Activated naive CD4-positive, alpha-beta T cell treated with anti-CD3 and anti-CD28 coated beads for 36 hours (primary cell): ENCODE data around the gene GNA15. TPM values are rescaled to one million over a fixed set of nuclear protein-coding genes. Genes with fewer than 3 reads are reported as not detected.
"Not testable (repeated sequence)": the region's sequence is repeated elsewhere in the genome, so short reads cannot be mapped to it uniquely, and the experiment has no call there.

Experiments used
- CTCF ChIA-PET: fragments of 350-600 bp; sonication (Branson Sonifier 250); formaldehyde crosslinking; loops from one replicate; lab custom pipeline; 2021; ENCODE audit warnings: antibody characterized with exemption; lab: Charles Lee
- DNase-seq: peaks from one replicate; pipeline ENCODE4 v3.0.0-alpha.2; 2020
- H3K27ac Mint-ChIP-seq: one replicate; pipeline ENCODE4 v1.8.0; 2021; ENCODE audit warnings: mild to moderate bottlenecking, mixed read lengths
- H3K27me3 Mint-ChIP-seq: one replicate; pipeline ENCODE4 v1.8.0; 2021; ENCODE audit warnings: low read depth, mixed read lengths
- H3K36me3 Mint-ChIP-seq: one replicate; pipeline ENCODE4 v1.8.0; 2021; ENCODE audit warnings: low read depth, mixed read lengths
- H3K4me1 Mint-ChIP-seq: one replicate; pipeline ENCODE4 v1.8.0; 2021; ENCODE audit warnings: low read depth, mixed read lengths
- H3K4me3 Mint-ChIP-seq: one replicate; pipeline ENCODE4 v1.8.0; 2021; ENCODE audit warnings: mild to moderate bottlenecking, moderate library complexity, mixed read lengths
- H3K9me3 Mint-ChIP-seq: one replicate; pipeline ENCODE4 v1.8.0; 2021; ENCODE audit warnings: mixed read lengths
- intact Hi-C: fragments of 100-400 bp; cut with micrococcal nuclease; formaldehyde crosslinking; loops from one replicate; pipeline ENCODE4 v1.15.1; 2023
- total RNA-seq, 2 experiments: library from RNA; stranded (reverse); gene quantifications; one replicate each; pipeline ENCODE4 v1.2.3, GENCODE V29; 2021

Gene GNA15
- total RNA-seq, 2 experiments from 2014 or later = 26.6 to 28.4 TPM

DNA sequence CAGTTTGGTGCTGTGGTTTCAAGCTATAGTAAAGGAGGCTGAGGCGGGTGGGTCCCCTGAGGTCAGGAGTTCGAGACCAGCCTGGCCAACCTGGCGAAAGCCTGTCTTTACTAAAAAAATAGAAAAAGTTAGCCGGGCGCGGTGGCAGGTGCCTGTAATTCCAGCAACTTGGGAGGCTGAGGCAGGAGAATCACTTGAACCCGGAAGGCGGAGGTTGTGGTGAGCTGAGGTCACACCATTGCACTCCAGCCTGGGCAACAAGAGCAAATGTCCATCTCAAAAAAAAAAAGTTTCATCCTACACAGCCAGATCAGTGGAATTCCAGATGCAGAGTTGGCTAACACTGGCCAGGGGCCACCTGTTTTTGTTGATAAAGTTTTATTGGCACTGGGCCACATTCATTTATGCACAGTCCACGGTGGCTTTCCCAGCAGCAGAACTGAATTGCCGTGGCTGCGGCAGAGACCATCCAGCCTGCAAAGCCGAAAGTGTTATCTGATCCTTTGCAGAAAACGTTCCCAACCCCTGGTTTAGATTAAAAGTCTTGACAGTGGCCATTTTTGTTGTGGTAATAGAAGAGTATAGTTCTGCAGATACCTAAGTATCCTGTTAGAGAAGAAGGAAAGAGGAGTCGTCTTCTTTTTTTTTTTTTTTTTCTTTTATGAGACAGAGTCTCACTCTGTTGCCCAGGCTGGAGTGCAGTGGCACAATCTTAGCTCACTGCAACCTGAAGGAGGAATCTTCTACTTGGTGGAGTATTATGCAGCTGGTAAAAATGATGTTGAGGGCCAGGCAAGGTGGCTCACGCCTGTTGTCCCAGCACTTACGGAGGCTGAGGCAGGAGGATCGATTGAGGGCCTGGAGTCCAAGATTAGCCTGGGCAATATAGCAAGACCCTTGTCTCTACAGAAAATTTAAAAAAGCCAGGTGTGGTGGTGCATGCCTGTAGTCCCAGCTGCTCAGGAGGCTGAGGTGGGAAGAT lies 58.6 kb downstream of the GNA15 start:
- Mint-ChIP-seq H3K4me1 (peaks cover 5% of the 10 kb centered on the region), H3K27ac (no peak overlapping the region), H3K4me3 (no peak overlapping the region), H3K27me3 (no peaks in the 10 kb centered on the region), H3K36me3 (peaks cover 16% of the 10 kb centered on the region), H3K9me3 (no peaks in the 10 kb centered on the region)
- CTCF ChIA-PET = no interaction called here
- intact Hi-C loops = no loop called here
- no peak for DNase-seq

DNA sequence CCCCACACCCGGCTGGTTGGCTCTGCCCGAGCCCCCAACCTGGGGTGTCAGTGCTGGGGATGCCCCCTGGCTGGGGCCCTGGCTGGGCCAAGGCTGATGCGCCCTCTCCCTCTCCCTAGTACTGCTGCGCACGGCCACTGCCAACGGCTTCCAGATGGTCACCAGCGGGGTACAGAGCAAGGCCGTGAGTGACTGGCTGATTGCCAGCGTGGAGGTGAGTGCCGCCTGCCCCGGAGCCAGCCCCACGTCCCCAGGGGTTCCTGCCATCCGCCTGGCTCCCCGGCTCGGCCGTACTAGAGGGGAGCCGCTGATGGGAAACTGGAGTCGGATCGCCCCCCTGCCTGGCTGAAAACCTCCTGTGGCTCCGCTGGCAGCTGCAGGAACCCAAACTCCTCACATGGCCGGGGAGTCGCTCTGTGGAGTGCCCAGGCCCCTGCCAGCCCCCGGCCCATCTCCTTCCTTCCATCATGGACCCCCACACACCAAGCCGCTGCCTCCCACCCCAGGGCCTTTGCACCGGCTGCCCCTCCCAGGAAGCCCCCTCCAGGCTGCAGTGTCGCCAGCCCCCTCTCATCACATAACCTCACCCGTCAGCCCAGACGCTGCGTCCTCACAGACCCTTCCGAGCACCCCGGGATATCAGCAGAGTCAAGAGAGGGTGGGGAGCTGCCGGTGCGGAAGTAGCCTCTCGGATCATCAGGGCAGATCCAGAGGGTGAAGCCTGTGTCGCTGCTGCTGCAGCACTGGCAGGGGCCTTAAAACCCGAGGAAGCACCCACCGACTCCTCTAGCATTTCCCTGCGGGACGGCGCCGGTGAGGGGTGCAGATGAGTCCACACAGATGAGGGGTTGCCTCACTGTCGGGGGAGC lies 60.5 kb downstream of the GNA15 start:
- H3K4me3 Mint-ChIP-seq = no peak overlapping the region
- no peaks in the 10 kb centered on the region for H3K9me3 Mint-ChIP-seq
- DNase-seq = no peak
- no peaks in the 10 kb centered on the region for H3K4me1 Mint-ChIP-seq
- CTCF ChIA-PET = no interaction called here
- intact Hi-C loops = no loop called here
- H3K27me3 Mint-ChIP-seq = no peaks in the 10 kb centered on the region
- no peak overlapping the region for H3K27ac Mint-ChIP-seq
- peaks cover 11% of the 10 kb centered on the region for H3K36me3 Mint-ChIP-seq

DNA sequence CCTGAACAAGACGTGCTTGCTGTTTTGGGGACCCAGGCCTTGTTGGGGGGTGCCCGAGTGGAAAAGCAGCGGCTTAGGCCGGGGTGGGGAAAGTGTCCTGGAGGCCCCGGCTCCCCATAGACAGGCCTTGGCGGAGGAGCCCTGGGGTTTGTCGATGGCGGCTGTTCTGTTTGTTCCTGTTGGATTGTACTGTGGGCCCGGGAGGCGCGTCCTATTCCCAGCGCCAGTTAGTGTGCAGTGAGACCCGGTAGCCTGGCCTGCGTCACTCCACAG lies 61.0 kb downstream of the GNA15 start:
- Mint-ChIP-seq H3K27ac (no peak overlapping the region), H3K27me3 (no peaks in the 10 kb centered on the region), H3K36me3 (peaks cover 11% of the 10 kb centered on the region), H3K9me3 (no peaks in the 10 kb centered on the region), H3K4me3 (no peak overlapping the region), H3K4me1 (no peaks in the 10 kb centered on the region)
- intact Hi-C loops = no loop called here
- DNase-seq = no peak
- CTCF ChIA-PET = no interaction called here

DNA sequence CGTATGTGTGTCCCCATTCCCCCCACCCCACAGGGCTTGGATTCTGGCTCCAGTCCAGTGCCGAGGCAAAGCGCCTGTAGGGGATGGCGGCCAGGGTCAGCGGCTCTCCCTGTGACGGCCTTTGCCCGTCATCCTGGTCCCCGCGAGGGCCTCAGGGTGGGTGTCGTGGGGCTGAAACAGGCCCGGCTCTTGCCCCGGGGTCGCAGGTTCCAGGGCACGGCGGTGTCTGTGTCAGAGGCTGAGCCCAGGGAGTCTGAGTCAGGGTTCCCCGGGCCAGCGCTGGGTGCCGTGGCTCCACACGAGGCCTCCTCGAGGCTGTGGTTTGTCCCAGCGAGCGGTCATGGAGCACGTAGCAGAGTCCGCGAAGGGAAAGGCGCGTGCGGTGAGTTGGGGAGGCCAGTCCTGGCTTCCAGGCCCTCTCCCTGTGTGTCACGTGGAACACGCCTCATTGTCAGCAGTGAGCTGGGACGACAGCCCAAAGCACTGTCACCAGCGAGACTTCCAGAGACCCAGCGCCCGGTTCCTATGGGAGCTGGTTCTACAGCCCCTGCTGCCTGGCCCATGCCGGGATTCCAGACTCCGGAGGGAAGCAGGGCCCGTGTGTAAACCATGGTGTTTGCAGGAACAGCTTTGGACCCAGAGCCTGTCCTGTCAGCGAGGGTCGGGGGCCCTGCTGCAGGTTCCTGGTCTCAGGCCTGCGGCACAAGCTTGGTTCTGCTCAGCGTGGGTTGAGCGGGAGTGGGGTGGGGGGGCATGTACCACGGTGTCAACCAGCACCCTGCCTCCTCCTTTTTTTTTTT lies 63.3 kb downstream of the GNA15 start:
- Mint-ChIP-seq H3K4me1 (no peaks in the 10 kb centered on the region), H3K27me3 (no peaks in the 10 kb centered on the region), H3K27ac (no peak overlapping the region), H3K36me3 (peaks cover 11% of the 10 kb centered on the region), H3K4me3 (no peak overlapping the region), H3K9me3 (no peaks in the 10 kb centered on the region)
- no peak for DNase-seq
- CTCF ChIA-PET = no interaction called here
- intact Hi-C loops = no loop called here

DNA sequence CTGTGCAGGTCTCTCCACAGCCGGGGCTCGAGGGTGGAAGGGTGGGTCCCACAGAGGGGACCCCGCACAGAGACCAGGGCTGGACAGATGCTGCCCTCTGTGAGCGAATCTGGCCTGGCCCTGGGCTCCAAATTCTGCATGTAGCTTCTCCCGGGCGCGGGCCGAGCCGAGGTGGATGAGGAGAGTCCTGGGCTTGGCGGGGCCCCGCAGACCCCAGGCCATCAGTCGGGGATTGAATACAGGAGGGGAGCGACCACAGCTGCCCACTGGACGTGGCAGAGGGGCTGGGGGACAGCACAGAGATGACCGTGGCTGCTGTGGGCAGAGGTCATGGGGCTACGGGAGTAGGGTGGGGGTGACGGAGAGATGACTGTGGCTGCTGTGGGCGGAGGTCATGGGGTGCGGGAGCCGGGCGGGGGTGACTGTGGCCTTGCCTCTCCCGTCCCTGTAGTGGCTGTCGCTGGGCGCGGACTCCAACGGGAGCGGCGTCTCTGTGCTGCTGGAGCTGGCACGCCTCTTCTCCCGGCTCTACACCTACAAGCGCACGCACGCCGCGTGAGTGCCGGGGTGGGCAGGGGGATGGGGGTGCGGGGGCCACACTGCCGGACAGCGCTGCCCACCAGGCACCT lies 65.4 kb downstream of the GNA15 start:
- Mint-ChIP-seq H3K27me3 (no peaks in the 10 kb centered on the region), H3K36me3 (peaks cover 3% of the 10 kb centered on the region), H3K27ac (no peak overlapping the region), H3K4me1 (no peaks in the 10 kb centered on the region), H3K4me3 (no peak overlapping the region), H3K9me3 (no peaks in the 10 kb centered on the region)
- no peak for DNase-seq
- intact Hi-C loops = no loop called here
- CTCF ChIA-PET = no interaction called here

DNA sequence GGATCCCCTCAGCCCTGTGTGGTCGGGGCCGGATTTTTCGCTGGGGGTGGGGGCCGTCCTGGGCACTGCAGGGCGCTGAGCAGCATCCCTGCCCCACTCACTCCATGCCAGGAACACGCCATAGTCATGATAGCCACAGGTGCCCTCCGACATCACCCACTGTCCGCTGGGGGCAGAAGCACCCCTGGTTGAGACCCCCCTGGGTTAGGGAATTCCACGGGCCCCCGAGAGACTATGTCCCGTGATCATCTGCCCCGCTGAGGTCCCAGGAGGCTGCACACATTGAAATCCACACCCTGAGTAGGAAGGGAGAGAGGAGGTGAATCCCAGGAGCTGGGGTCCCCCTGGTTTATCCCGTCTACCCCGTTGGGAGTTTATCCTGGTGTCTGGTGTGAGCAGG lies 66.1 kb downstream of the GNA15 start:
- peaks cover 3% of the 10 kb centered on the region for H3K36me3 Mint-ChIP-seq
- H3K27ac Mint-ChIP-seq = no peak overlapping the region
- no peaks in the 10 kb centered on the region for H3K4me1 Mint-ChIP-seq
- intact Hi-C loops = no loop called here
- no peak for DNase-seq
- CTCF ChIA-PET = no interaction called here
- no peaks in the 10 kb centered on the region for H3K9me3 Mint-ChIP-seq
- no peaks in the 10 kb centered on the region for H3K27me3 Mint-ChIP-seq
- no peak overlapping the region for H3K4me3 Mint-ChIP-seq

DNA sequence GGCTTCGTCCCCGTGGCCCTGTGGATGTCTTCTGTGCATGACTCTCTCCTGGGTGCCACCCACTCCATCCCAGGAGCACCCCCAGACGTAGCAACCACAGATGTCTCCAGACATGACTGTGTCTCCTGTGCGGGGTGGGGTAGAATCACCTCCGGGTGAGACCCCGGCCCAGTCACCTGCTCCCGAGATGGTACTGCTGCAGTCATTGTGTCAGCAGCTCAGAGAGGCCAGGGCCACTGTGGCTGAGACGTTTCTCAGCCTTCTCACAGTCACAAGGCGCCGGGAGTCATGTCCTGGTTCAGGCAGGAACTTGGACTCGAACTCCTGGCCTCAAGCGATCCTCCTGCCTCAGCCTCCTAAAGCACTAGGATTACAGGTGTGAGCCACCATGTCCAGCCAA lies 66.5 kb downstream of the GNA15 start:
- Mint-ChIP-seq H3K4me1 (no peaks in the 10 kb centered on the region), H3K27me3 (no peaks in the 10 kb centered on the region), H3K27ac (no peak overlapping the region), H3K9me3 (no peaks in the 10 kb centered on the region), H3K36me3 (peaks cover 3% of the 10 kb centered on the region), H3K4me3 (no peak overlapping the region)
- CTCF ChIA-PET = no interaction called here
- no peak for DNase-seq
- intact Hi-C loops = no loop called here

DNA sequence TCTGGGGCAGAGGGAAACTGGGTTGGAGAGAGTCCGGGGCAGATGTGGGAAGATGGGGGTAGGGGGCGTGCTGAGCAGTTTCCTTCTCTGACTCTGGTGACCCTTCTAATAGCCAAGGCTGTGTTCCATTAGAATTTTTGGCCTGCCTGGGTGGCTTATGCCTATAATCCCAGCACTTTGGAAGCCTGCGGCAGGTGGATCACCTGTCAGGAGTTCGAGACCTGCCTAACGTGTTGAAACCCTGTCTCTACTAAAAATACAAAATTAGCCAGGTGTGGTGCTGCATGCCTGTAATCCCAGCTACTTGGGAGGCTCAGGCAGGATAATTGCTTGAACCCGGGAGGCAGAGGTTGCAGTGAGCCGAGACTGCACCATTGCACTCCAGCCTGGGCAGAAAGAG lies 67.1 kb downstream of the GNA15 start:
- H3K27me3 Mint-ChIP-seq, H3K27ac Mint-ChIP-seq, CTCF ChIA-PET: not testable (repeated sequence)

DNA sequence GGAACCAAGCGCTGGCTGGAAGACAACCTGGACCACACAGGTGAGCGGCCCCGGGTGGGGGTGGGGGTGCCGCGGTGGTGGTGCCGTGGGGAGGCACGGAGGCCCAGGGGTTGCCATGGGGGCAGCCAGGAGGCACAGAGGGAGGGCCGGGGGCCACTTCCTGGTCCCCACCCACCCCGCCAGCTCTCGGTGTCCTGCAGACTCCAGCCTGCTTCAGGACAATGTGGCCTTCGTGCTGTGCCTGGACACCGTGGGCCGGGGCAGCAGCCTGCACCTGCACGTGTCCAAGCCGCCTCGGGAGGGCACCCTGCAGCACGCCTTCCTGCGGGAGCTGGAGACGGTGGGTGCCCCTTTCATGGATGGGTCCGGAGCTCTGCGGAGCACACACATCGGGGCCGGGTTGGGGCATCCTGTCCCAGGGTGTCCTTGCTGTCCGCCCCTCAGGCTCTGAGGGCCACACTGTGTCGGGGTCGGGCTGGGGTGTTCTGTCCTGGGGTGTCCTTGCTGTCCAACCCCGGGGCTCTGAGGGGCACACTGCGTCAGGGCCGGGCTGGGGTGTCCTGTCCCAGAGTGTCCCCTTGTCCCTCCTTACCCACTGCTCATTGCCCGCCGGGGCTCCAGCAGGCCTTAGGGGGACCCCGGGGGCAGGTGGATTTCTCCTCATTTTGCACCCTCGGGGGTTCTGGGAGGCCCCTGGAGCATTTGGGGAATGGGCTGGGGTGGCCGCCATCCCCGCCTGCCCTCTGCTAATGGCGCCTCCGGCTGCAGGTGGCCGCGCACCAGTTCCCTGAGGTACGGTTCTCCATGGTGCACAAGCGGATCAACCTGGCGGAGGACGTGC lies 68.2 kb downstream of the GNA15 start:
- H3K4me3 Mint-ChIP-seq = no peak overlapping the region
- intact Hi-C loops = no loop called here
- H3K9me3 Mint-ChIP-seq = no peaks in the 10 kb centered on the region
- no peak overlapping the region for H3K27ac Mint-ChIP-seq
- CTCF ChIA-PET = no interaction called here
- no peak for DNase-seq
- H3K27me3 Mint-ChIP-seq = no peaks in the 10 kb centered on the region
- H3K36me3 Mint-ChIP-seq = peaks cover 3% of the 10 kb centered on the region
- H3K4me1 Mint-ChIP-seq = no peaks in the 10 kb centered on the region

More for the DNA sequence above, 67.1 kb downstream of the GNA15 start:
- H3K36me3 Mint-ChIP-seq, H3K4me1 Mint-ChIP-seq, DNase-seq, H3K9me3 Mint-ChIP-seq, H3K4me3 Mint-ChIP-seq, intact Hi-C loops: not testable (repeated sequence)

DNA sequence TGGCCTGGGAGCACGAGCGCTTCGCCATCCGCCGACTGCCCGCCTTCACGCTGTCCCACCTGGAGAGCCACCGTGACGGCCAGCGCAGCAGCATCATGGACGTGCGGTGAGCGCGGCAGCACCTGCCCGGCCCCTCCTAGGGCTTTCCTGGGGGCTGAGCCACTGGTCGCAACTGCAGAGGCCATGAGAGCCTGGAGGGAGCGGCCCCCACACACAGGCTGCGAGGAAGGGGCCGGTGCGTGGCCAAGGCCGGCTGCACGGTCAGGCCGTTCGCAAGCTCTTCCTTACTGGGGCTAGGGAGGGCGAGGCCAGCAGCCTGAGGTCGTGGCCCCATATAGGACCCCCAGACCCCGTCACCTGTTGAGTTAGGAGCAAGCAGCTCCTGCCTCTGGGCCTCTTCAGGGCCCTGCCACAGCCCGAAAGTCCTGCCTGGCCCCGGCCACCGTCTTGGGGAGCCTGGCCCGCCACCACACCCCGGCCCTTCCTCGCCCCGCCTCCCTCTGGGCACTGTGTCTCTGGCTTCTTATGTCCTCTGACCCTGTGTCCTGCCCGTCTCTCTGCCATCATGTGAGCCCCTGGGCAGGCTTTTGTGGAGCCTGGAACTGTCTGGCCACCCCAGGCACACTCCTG lies 68.9 kb downstream of the GNA15 start:
- Mint-ChIP-seq H3K9me3 (no peaks in the 10 kb centered on the region), H3K27ac (no peak overlapping the region)

More for the DNA sequence above, 68.9 kb downstream of the GNA15 start:
- intact Hi-C loops = no loop called here
- no peaks in the 10 kb centered on the region for H3K4me1 Mint-ChIP-seq
- CTCF ChIA-PET = interaction anchor here (0.9 kb wide), 1 partner anchor 14 kb away, joined by 3 read pairs; no protein-coding TSS in a partner anchor
- DNase-seq = no peak
- peaks cover 3% of the 10 kb centered on the region for H3K36me3 Mint-ChIP-seq
- H3K27me3 Mint-ChIP-seq = no peaks in the 10 kb centered on the region
- no peak overlapping the region for H3K4me3 Mint-ChIP-seq
